Natural killer cell (primary cell): Measurements from ENCODE around the gene TPT1. TPM values are rescaled to one million over a fixed set of nuclear protein-coding genes. Genes with fewer than 3 reads are reported as not detected.
A peak's percentile ranks its signal among the peaks of the same experiment; 100 is the strongest.

Source experiments
- ATAC-seq, 3 donors: fragments of 150-1000 bp in 2 of 3; fragments of 200-7000 bp in 1 of 3; cut with Tn5 transposase; 1 replicate in 1 of 3; 2 replicates in 2 of 3; pipeline ENCODE4 v1.10.0; 2021; ENCODE audit warnings: mild to moderate bottlenecking in 2 of 3, moderate library complexity in 2 of 3
- DNase-seq, 2 donors: peaks; one replicate each; pipeline versions ENCODE4 v3.0.0 to v3.0.0-alpha.2; 2013 to 2021; ENCODE audit warnings: mixed read lengths in 1 of 2
- H3K27ac ChIP-seq: one replicate; pipeline ENCODE4 v1.5.1; 2013; ENCODE audit warnings: mild to moderate bottlenecking, low read length
- H3K27me3 ChIP-seq: one replicate; pipeline ENCODE4 v1.6.1; 2013; ENCODE audit warnings: low read length; ENCODE audit not compliant: control insufficient read depth, insufficient read depth
- H3K36me3 ChIP-seq: one replicate; pipeline ENCODE4 v1.6.1; 2013; ENCODE audit warnings: low read length; ENCODE audit not compliant: control insufficient read depth, insufficient read depth
- H3K4me1 ChIP-seq: one replicate; pipeline ENCODE4 v1.6.1; 2013; ENCODE audit warnings: low read length; ENCODE audit not compliant: control insufficient read depth, insufficient read depth
- H3K4me3 ChIP-seq: one replicate; pipeline ENCODE4 v1.5.1; 2013; ENCODE audit warnings: low read length
- H3K9me3 ChIP-seq: one replicate; pipeline ENCODE4 v1.6.1; 2013; ENCODE audit warnings: low read length; ENCODE audit not compliant: control insufficient read depth, insufficient read depth
- H3K27ac Mint-ChIP-seq, 2 donors: one replicate each; pipeline ENCODE4 v1.8.0; 2022; ENCODE audit warnings: mild to moderate bottlenecking in 2 of 2, mixed read lengths in 2 of 2, moderate library complexity in 1 of 2
- H3K27me3 Mint-ChIP-seq, 2 donors: one replicate each; pipeline ENCODE4 v1.8.0; 2022; ENCODE audit warnings: low read depth in 2 of 2, mixed read lengths in 2 of 2
- H3K36me3 Mint-ChIP-seq: one replicate; pipeline ENCODE4 v1.8.0; 2022; ENCODE audit warnings: mixed read lengths
- H3K4me1 Mint-ChIP-seq, 2 donors: one replicate each; pipeline ENCODE4 v1.8.0; 2022; ENCODE audit warnings: mixed read lengths in 2 of 2
- H3K4me3 Mint-ChIP-seq: one replicate; pipeline ENCODE4 v1.8.0; 2022; ENCODE audit warnings: mild to moderate bottlenecking, moderate library complexity, mixed read lengths
- H3K9me3 Mint-ChIP-seq, 2 donors: one replicate each; pipeline ENCODE4 v1.8.0; 2022; ENCODE audit warnings: mixed read lengths in 2 of 2
- WGBS: methylation state at CpG from one replicate; pipeline ENCODE4 v1.1.7; 2013; ENCODE audit warnings: missing lambda C conversion rate; ENCODE audit not compliant: insufficient coverage; 5-methylcytosine and 5-hydroxymethylcytosine counted together
- intact Hi-C: fragments of 100-400 bp; cut with micrococcal nuclease; formaldehyde crosslinking; loops from one replicate; pipeline ENCODE4 v1.14.2; 2022
- total RNA-seq, 4 donors: library from RNA; stranded (reverse); fragments of 120-200 nt in 1 of 4; gene quantifications; one replicate each; pipeline versions ENCODE4 v1.2.3 to v1.2.4, GENCODE V29; 2013 to 2022
- TF ChIP-seq, protein P1 (sequence below): fragments of 200-600 bp; IDR thresholded peaks from one replicate; pipeline ENCODE4 v1.8.0; 2022; ENCODE audit warnings: antibody characterized with exemption

TPT1 gene
- total RNA-seq, 3 donors from 2014 or later (not counting 1 experiment from before 2014, with no cell fraction given), result 2,606 to 3,166 (median 3,085) TPM

DNA sequence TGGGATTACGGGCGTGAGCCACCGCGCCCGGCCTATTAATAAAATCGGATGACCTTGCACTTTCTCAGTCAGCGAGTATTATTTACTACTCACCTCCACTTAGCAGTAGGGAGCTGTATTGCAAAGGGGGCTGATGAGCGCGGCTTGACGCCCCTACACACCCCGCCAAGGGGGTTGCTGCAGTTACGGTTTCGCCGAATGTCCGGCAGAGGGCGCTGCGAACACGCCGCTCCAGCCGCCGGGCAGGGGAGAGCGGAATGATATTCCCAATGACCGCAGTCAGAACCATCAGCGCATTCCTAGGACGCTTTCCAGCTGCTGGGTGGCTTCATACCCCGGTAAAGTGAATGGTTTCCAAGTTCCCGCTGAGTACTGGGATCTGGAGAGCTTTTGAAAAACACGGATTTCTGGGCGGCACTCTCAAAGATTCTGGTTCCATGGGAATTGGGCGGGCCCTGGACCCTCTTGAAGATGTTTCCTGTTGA, 30.0 kb upstream of the TPT1 start:
- H3K4me1 Mint-ChIP-seq, result peaks cover 29 to 35% of the 10 kb centered on the region in 2 donors
- Histone ChIP-seq H3K9me3 (no peaks in the 10 kb centered on the region), H3K4me3 (no peak overlapping the region), H3K4me1 (peaks cover 29% of the 10 kb centered on the region), H3K27me3 (no peaks in the 10 kb centered on the region), H3K36me3 (no peaks in the 10 kb centered on the region), H3K27ac (no peak overlapping the region)
- TF ChIP-seq, protein P1, sequence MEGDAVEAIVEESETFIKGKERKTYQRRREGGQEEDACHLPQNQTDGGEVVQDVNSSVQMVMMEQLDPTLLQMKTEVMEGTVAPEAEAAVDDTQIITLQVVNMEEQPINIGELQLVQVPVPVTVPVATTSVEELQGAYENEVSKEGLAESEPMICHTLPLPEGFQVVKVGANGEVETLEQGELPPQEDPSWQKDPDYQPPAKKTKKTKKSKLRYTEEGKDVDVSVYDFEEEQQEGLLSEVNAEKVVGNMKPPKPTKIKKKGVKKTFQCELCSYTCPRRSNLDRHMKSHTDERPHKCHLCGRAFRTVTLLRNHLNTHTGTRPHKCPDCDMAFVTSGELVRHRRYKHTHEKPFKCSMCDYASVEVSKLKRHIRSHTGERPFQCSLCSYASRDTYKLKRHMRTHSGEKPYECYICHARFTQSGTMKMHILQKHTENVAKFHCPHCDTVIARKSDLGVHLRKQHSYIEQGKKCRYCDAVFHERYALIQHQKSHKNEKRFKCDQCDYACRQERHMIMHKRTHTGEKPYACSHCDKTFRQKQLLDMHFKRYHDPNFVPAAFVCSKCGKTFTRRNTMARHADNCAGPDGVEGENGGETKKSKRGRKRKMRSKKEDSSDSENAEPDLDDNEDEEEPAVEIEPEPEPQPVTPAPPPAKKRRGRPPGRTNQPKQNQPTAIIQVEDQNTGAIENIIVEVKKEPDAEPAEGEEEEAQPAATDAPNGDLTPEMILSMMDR, result peak; percentile 93
- no peak overlapping the region for H3K4me3 Mint-ChIP-seq
- H3K36me3 Mint-ChIP-seq, result no peaks in the 10 kb centered on the region
- H3K9me3 Mint-ChIP-seq, result no peaks in the 10 kb centered on the region
- DNase-seq (peak; percentile 59 to 78), ATAC-seq (peak in 2 of 3 donors; percentile 19 to 56)
- intact Hi-C loops, result loop anchor here (1.0 kb wide), 1 partner anchor 93 kb away; the partner anchor contains the start of gene COG3
- peak overlapping the region in 1 of 2 donors; percentile 54 for H3K27ac Mint-ChIP-seq
- WGBS, result 30% methylated on average over 30 of the region's 30 CpGs
- H3K27me3 Mint-ChIP-seq, result no peaks in the 10 kb centered on the region

DNA sequence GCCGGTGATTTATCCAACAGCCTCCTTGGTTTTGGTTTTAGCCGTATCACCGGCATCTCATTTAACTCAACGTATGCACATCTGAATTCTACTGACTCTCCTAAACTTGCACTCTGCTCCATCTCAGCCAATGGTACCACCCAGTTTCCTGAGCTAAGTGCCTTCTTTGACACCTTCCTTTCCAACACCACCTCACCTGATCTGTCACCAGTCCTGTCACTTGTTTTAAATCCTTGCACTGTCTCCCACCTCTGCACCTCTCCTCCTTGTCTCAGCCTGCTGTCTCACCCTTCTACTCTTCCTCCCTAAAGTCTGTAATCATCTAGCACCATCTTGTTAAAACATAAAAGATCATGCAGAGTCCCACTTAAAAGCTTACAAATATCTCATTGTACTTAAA, 28.1 kb upstream of the TPT1 start:
- Mint-ChIP-seq H3K36me3 (no peaks in the 10 kb centered on the region), H3K27me3 (no peaks in the 10 kb centered on the region), H3K4me1 (peaks cover 29 to 36% of the 10 kb centered on the region in 2 donors), H3K9me3 (no peaks in the 10 kb centered on the region), H3K4me3 (no peak overlapping the region), H3K27ac (peak overlapping the region; percentile 60 to 73)
- Histone ChIP-seq H3K4me1 (peaks cover 29% of the 10 kb centered on the region), H3K27me3 (no peaks in the 10 kb centered on the region), H3K36me3 (no peaks in the 10 kb centered on the region), H3K9me3 (no peaks in the 10 kb centered on the region), H3K27ac (no peak overlapping the region), H3K4me3 (no peak overlapping the region)
- 100% methylated on average over 4 of the region's 4 CpGs for WGBS
- ATAC-seq (no peak), DNase-seq (no peak)
- TF ChIP-seq, protein P1, result no peak
- intact Hi-C loops, result loop anchor here (10.0 kb wide), 1 partner anchor 46 kb away; the partner anchor contains the start of gene SLC25A30

DNA sequence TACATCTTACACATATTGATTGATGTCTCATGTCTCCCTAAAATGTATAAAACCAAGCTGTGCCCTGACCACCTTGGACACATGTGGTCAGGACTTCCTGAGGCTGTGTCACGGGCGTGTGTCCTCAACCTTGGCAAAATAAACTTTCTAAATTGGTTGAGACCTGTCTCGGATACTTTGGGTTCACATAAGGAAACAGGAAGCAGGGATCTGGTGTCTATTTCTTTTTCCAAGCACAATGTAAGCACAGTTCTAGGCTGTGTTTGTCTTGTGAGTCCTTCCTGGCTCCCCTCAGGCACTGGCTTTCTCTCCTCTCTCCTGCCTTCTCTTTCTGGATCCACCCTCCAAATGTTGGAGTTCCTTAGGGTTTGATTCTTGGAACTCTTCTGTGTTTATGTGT, 27.6 kb upstream of the TPT1 start:
- peaks cover 29 to 41% of the 10 kb centered on the region in 2 donors for H3K4me1 Mint-ChIP-seq
- no peaks in the 10 kb centered on the region for H3K9me3 Mint-ChIP-seq
- H3K36me3 ChIP-seq, result no peaks in the 10 kb centered on the region
- peak overlapping the region; percentile 10 for H3K4me3 Mint-ChIP-seq
- H3K27me3 Mint-ChIP-seq, result no peaks in the 10 kb centered on the region
- no peaks in the 10 kb centered on the region for H3K36me3 Mint-ChIP-seq
- no peak for DNase-seq
- 22% methylated on average over 3 of the region's 3 CpGs for WGBS
- no peak overlapping the region for H3K4me3 ChIP-seq
- peaks cover 29% of the 10 kb centered on the region for H3K4me1 ChIP-seq
- intact Hi-C loops, result loop anchor here (10.0 kb wide), 1 partner anchor 46 kb away; the partner anchor contains the start of gene SLC25A30
- H3K9me3 ChIP-seq, result no peaks in the 10 kb centered on the region
- peak overlapping the region; percentile 60 to 73 for H3K27ac Mint-ChIP-seq
- ATAC-seq, result no peak
- no peaks in the 10 kb centered on the region for H3K27me3 ChIP-seq
- TF ChIP-seq, protein P1, result no peak
- no peak overlapping the region for H3K27ac ChIP-seq

DNA sequence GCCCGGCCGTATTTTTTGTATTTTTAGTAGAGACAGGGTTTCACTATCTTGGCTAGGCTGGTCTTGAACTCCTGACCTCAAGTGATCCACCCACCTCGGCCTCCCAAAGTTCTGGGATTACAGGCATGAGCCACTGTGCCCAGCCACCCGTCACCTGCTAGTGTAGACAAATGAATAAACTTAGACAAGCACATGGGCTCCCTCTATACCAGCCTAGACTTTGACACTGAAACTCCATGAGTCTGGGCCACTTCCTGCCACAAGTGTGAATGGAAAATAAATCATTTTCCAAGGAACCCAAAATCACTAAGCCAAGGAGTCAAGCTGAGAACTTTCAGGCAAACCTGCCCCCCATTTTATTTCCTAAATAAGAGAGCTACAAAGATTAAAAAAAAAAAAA, 27.0 kb upstream of the TPT1 start:
- H3K4me3 Mint-ChIP-seq, result no peak overlapping the region
- intact Hi-C loops, result loop anchor here (10.0 kb wide), 1 partner anchor 47 kb away; the partner anchor contains the start of gene SLC25A30

More for the DNA sequence above, 27.0 kb upstream of the TPT1 start:
- Mint-ChIP-seq H3K36me3 (no peaks in the 10 kb centered on the region), H3K27me3 (no peaks in the 10 kb centered on the region), H3K27ac (peak overlapping the region; percentile 60 to 73), H3K4me1 (peaks cover 29 to 44% of the 10 kb centered on the region in 2 donors), H3K9me3 (no peaks in the 10 kb centered on the region)
- TF ChIP-seq, protein P1, result no peak
- peak overlapping the region; percentile 36 for H3K27ac ChIP-seq
- WGBS, result 91% methylated on average over 4 of the region's 4 CpGs
- H3K36me3 ChIP-seq, result no peaks in the 10 kb centered on the region
- DNase-seq, result peak in 1 of 2 donors; percentile 23
- no peak for ATAC-seq
- H3K4me3 ChIP-seq, result no peak overlapping the region
- H3K4me1 ChIP-seq, result peaks cover 32% of the 10 kb centered on the region
- H3K9me3 ChIP-seq, result no peaks in the 10 kb centered on the region
- H3K27me3 ChIP-seq, result no peaks in the 10 kb centered on the region
